Measurements from ENCODE around the gene SYPL2.

DNA sequence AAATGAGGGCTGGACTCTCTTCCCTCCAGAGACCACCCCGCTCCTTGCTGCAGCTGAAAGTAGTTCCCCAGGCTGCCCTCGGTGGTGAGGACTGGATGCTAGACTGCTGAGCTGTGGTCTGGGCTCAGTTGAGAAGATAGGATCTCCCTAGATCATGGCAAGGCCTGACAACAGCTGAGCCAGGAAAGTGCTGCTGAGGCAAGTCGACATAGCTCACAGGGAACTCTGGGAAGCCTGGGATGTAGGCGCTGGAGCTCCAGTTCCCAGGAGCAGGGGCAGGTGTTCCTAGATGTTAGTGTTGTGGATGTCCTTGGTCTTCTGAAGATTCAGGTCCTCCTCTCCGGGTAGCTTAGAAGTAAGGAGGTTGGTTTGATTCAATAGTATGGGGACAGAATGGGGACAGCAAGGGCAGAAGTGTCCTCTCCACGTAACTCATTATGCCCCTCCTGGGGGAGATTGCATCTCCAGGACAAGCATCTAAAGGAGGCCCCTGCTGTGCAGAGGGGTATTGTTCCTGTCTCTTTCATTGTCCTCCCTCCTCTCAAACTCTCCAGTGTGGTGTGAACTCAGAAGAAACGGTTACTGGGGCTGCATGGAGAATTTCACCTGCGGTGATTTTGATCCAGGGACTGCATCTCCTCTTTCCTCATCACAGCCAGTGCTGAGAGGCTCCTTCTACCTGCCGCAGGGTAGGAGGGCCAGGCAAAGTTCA, 31.3 kb downstream of the SYPL2 start:
- TF ChIP-seq, protein P1, sequence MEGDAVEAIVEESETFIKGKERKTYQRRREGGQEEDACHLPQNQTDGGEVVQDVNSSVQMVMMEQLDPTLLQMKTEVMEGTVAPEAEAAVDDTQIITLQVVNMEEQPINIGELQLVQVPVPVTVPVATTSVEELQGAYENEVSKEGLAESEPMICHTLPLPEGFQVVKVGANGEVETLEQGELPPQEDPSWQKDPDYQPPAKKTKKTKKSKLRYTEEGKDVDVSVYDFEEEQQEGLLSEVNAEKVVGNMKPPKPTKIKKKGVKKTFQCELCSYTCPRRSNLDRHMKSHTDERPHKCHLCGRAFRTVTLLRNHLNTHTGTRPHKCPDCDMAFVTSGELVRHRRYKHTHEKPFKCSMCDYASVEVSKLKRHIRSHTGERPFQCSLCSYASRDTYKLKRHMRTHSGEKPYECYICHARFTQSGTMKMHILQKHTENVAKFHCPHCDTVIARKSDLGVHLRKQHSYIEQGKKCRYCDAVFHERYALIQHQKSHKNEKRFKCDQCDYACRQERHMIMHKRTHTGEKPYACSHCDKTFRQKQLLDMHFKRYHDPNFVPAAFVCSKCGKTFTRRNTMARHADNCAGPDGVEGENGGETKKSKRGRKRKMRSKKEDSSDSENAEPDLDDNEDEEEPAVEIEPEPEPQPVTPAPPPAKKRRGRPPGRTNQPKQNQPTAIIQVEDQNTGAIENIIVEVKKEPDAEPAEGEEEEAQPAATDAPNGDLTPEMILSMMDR (IDR thresholded peaks at IDR 0.05; ENCODE audit: low read depth, low read length): no peak
- TF ChIP-seq, protein P2, sequence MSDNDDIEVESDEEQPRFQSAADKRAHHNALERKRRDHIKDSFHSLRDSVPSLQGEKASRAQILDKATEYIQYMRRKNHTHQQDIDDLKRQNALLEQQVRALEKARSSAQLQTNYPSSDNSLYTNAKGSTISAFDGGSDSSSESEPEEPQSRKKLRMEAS (IDR thresholded peaks at IDR 0.05; ENCODE audit: low read depth, low read length): no peak
- no peak for TF ChIP-seq POLR2A (IDR thresholded peaks at IDR 0.05; ENCODE audit: extremely low read depth, insufficient read length)
